ENCODE results near the gene KDF1. TPM values are rescaled to one million over a fixed set of nuclear protein-coding genes. Genes with fewer than 3 reads are reported as not detected.

The KDF1 gene
- total and polyA plus RNA-seq, 2 donors (not counting 3 experiments of a cell fraction or from before 2014, with no cell fraction given) = not detected

DNA sequence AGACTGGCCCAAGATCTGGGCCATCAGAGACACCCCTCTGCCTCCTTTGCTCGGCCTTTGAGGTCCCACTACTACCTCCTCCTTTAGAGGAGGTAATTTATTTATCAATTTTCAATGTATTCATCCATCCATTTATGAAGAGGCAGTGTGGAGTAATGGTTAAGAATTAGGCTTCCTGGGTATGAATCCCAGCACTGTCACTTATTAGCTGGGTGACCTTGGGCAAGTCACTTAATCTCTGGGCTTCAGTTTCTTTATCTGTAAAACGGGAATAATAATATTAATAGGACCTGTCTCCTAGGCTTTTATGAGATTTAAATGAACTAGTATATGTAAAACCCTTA is 48.1 kb downstream of the KDF1 start:
- Histone ChIP-seq H3K27ac (ENCODE audit: insufficient read depth, low read depth, low read length) (no peak overlapping the region), H3K4me2 (ENCODE audit: insufficient read depth, low read length) (no peak overlapping the region), H3K4me1 (ENCODE audit: control insufficient read depth, extremely low read depth, insufficient read depth, low read length) (no peaks in the 10 kb centered on the region), H3K27me3 (ENCODE audit: control insufficient read depth in 2 of 2, insufficient read depth in 2 of 2, low read length in 2 of 2) (peaks cover 0 to 1% of the 10 kb centered on the region in 2 experiments), H3K4me3 (replicated peaks in 1 of 3; ENCODE audit: insufficient read depth in 1 of 3, low read depth in 1 of 3, low read length in 3 of 3) (no peak overlapping the region), H3K36me3 (ENCODE audit: control insufficient read depth in 2 of 2, extremely low read depth in 1 of 2, insufficient read depth in 2 of 2, low read length in 2 of 2) (no peaks in the 10 kb centered on the region), H3K9me1 (replicated peaks; ENCODE audit: control insufficient read depth, extremely low read depth, insufficient read depth, low read length) (no peaks in the 10 kb centered on the region), H4K20me1 (replicated peaks; ENCODE audit: control insufficient read depth, extremely low read depth, insufficient read depth, low read length) (no peaks in the 10 kb centered on the region), H3K9me3 (replicated peaks; ENCODE audit: control insufficient read depth, insufficient read depth, low read length) (no peaks in the 10 kb centered on the region), H2AFZ (ENCODE audit: low read depth, low read length) (no peak overlapping the region), H3K79me2 (ENCODE audit: control insufficient read depth, insufficient read depth, low read length) (no peaks in the 10 kb centered on the region), H3K9ac (replicated peaks; ENCODE audit: extremely low read depth, insufficient read depth, low read length) (no peak overlapping the region)
- no peak for DNase-seq (ENCODE audit: low read depth, low spot score)
- FAIRE-seq = no peak
- no peak for TF ChIP-seq POLR2A (IDR thresholded peaks at IDR 0.05; ENCODE audit: low read depth, low read length)
- TF ChIP-seq, protein P1, sequence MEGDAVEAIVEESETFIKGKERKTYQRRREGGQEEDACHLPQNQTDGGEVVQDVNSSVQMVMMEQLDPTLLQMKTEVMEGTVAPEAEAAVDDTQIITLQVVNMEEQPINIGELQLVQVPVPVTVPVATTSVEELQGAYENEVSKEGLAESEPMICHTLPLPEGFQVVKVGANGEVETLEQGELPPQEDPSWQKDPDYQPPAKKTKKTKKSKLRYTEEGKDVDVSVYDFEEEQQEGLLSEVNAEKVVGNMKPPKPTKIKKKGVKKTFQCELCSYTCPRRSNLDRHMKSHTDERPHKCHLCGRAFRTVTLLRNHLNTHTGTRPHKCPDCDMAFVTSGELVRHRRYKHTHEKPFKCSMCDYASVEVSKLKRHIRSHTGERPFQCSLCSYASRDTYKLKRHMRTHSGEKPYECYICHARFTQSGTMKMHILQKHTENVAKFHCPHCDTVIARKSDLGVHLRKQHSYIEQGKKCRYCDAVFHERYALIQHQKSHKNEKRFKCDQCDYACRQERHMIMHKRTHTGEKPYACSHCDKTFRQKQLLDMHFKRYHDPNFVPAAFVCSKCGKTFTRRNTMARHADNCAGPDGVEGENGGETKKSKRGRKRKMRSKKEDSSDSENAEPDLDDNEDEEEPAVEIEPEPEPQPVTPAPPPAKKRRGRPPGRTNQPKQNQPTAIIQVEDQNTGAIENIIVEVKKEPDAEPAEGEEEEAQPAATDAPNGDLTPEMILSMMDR (IDR thresholded peaks at IDR 0.05; ENCODE audit: extremely low read depth in 1 of 2, insufficient read depth in 1 of 2, low read depth in 1 of 2, low read length in 2 of 2) = no peak
- TF ChIP-seq GATA2 (IDR thresholded peaks at IDR 0.05; ENCODE audit: insufficient read depth, insufficient read length, low read depth, low read length) = no peak
- TF ChIP-seq FOS (IDR thresholded peaks at IDR 0.05; ENCODE audit: borderline replicate concordance, insufficient read depth, low read length) = no peak
- no peak for TF ChIP-seq JUN (IDR thresholded peaks at IDR 0.05; ENCODE audit: borderline replicate concordance, insufficient read depth, insufficient read length, low read depth)
- TF ChIP-seq MAX (IDR thresholded peaks at IDR 0.05; ENCODE audit: insufficient read depth, insufficient read length) = no peak
- no peak for TF ChIP-seq EZH2 (IDR thresholded peaks at IDR 0.05; ENCODE audit: borderline replicate concordance, low read depth, low read length, severe bottlenecking)
- ChIA-PET POLR2A (no interaction called here), CTCF (no interaction called here)
- dilution Hi-C loops (cut with MboI; ENCODE audit: extremely low pct_ligation_motif_present, low sequenced_read_pairs) (no loop called here), intact Hi-C loops (cut with micrococcal nuclease) (no loop called here)
- no TSS peak for BruUV-seq (replicated peaks)

All from endothelial cell of umbilical vein (primary cell).